Ishikawa (cell line): Measurements from ENCODE around the gene TFCP2L1.
A peak's percentile ranks its signal among the peaks of the same experiment; 100 is the strongest.

Source experiments
- CEBPB ChIP-seq: IDR thresholded peaks from 2 replicates; pipeline ENCODE4 v1.6.1; 2012
- CREB1 ChIP-seq: IDR thresholded peaks from 2 replicates; pipeline ENCODE4 v1.6.1; 2012; ENCODE audit warnings: low read depth
- EGR1 ChIP-seq: IDR thresholded peaks from 2 replicates; pipeline ENCODE4 v1.6.1; 2012
- EP300 ChIP-seq: IDR thresholded peaks from 2 replicates; pipeline ENCODE4 v1.6.1; 2012; ENCODE audit warnings: borderline replicate concordance
- FOXM1 ChIP-seq: IDR thresholded peaks from 2 replicates; pipeline ENCODE4 v1.6.1; 2012; ENCODE audit warnings: low read depth, borderline replicate concordance
- MAX ChIP-seq: IDR thresholded peaks from 2 replicates; pipeline ENCODE4 v1.6.1; 2012
- NFIC ChIP-seq: IDR thresholded peaks from 2 replicates; pipeline ENCODE4 v1.6.1; 2012
- RAD21 ChIP-seq: IDR thresholded peaks from 2 replicates; pipeline ENCODE4 v1.6.1; 2012; ENCODE audit warnings: low read depth
- REST ChIP-seq: IDR thresholded peaks from 2 replicates; pipeline ENCODE4 v1.6.1; 2012; ENCODE audit warnings: low read depth, mild to moderate bottlenecking
- TAF1 ChIP-seq: IDR thresholded peaks from 2 replicates; pipeline ENCODE4 v1.6.1; 2012; ENCODE audit warnings: low read depth, mild to moderate bottlenecking
- TCF12 ChIP-seq: IDR thresholded peaks from 2 replicates; pipeline ENCODE4 v1.6.1; 2012; ENCODE audit warnings: low read depth
- TEAD4 ChIP-seq: IDR thresholded peaks from 2 replicates; pipeline ENCODE4 v1.6.1; 2012
- USF1 ChIP-seq: IDR thresholded peaks from 2 replicates; pipeline ENCODE4 v1.6.1; 2012
- YY1 ChIP-seq: IDR thresholded peaks from 2 replicates; pipeline ENCODE4 v1.6.1; 2012; ENCODE audit warnings: low read depth
- ZBTB7A ChIP-seq: IDR thresholded peaks from 2 replicates; pipeline ENCODE4 v1.6.1; 2012; ENCODE audit warnings: low read depth

Gene TFCP2L1

GRCh38 chr2:121241466-121241865 is 43.5 kb downstream of the TFCP2L1 start:
- no peak for TF ChIP-seq TEAD4
- TF ChIP-seq RAD21, result no peak
- no peak for TF ChIP-seq NFIC

- no peak for TF ChIP-seq USF1
- no peak for TF ChIP-seq MAX
- TF ChIP-seq TCF12, result no peak
- TF ChIP-seq FOXM1, result no peak
- TF ChIP-seq RAD21, result no peak
- no peak for TF ChIP-seq TAF1
- TF ChIP-seq TEAD4, result no peak
- TF ChIP-seq REST, result no peak
- TF ChIP-seq CREB1, result no peak
- TF ChIP-seq ZBTB7A, result no peak
- TF ChIP-seq NFIC, result no peak
- no peak for TF ChIP-seq EP300
- no peak for TF ChIP-seq EGR1
- TF ChIP-seq YY1, result no peak
- no peak for TF ChIP-seq CEBPB
Observed at GRCh38 chr2:121240436-121240835, 44.6 kb downstream of the TFCP2L1 start.

GRCh38 chr2:121239969-121240368 is 45.0 kb downstream of the TFCP2L1 start:
- TF ChIP-seq ZBTB7A (no peak), CEBPB (peak; percentile 50; the same call in 1 of the 2 replicates)

GRCh38 chr2:121239471-121239870 is 45.5 kb downstream of the TFCP2L1 start:
- TF ChIP-seq ZBTB7A, result no peak

- TF ChIP-seq REST (no peak), NFIC (no peak), RAD21 (no peak), FOXM1 (no peak)
Observed at GRCh38 chr2:121238828-121239227, 46.2 kb downstream of the TFCP2L1 start.

GRCh38 chr2:121237980-121238665 is 46.9 kb downstream of the TFCP2L1 start:
- TF ChIP-seq TEAD4 (0 out of 2 replicates have a peak, but pooled peaks have one; percentile 42), RAD21 (no peak), TCF12 (0 out of 2 replicates have a peak, but pooled peaks have one; percentile 32), USF1 (no peak)

- no peak for TF ChIP-seq TCF12
- TF ChIP-seq TAF1, result no peak
- no peak for TF ChIP-seq FOXM1
- TF ChIP-seq TEAD4, result no peak
- TF ChIP-seq NFIC, result no peak
Observed at GRCh38 chr2:121237336-121237979, 47.5 kb downstream of the TFCP2L1 start.
